IPS-18c (cell line): ENCODE data around the gene SGTA.

ENCODE experiments used
- H3K4me3 ChIP-seq: 2 replicates; pipeline ENCODE4 v1.7.0; 2013; ENCODE audit warnings: low read depth, mild to moderate bottlenecking, low read length, moderate library complexity; ENCODE audit not compliant: insufficient read depth
- H3K9me3 ChIP-seq: one replicate; pipeline ENCODE4 v1.6.1; 2013; ENCODE audit warnings: mild to moderate bottlenecking, low read length, moderate library complexity; ENCODE audit not compliant: control insufficient read depth, insufficient read depth

SGTA gene

DNA sequence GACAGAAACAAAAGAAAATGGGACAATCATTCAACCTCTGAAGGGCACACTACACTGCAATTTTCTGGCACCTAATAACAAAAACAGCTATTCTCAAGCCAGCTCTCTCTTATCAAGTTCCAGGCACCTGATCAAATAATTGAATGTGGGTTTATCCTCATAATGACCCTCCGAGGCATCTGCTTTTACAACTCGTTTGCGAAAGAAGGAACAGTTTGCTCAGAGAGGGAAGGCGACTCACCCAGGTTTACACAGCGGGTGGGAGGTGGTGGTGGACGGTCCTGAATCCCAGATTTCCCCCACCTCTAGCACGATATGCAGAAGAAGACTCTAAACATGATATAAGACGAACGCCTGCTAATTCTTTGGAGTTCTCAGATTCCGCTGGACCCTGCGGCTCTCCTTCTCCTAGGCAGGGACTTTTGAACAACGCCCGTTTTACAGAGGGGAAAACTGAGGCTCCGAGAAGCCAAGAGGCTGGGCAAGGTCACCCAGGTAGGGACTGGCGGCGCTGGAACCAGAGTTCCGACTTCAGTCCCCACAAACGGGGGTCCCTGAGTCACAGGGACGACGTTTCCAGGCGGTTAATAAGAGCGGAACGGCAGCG lies 641 bp downstream of the SGTA start:
- H3K9me3 ChIP-seq, result peaks cover 2% of the 10 kb centered on the region
- peak overlapping the region; percentile 99 for H3K4me3 ChIP-seq

DNA sequence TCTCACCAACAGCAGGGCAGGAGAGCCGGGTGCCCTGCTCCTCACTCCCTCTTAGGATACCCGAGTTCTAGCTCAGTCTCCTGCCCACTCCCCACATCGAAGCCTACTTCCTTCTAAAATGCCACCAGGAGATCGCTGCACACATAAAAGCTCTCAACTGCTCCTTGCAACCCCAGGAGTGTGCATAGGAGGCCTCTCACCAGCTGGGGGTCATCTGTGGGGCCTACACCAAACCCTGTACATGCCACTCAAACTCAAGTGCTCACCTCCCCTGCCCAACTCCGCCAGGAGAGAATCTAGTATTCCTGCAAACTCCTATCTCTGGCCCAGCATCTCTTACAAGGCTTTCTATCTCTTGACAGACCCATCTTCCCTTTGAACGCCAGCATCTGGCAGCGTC lies 2.8 kb downstream of the SGTA start:
- H3K9me3 ChIP-seq, result peaks cover 2% of the 10 kb centered on the region
- H3K4me3 ChIP-seq, result no peak overlapping the region

DNA sequence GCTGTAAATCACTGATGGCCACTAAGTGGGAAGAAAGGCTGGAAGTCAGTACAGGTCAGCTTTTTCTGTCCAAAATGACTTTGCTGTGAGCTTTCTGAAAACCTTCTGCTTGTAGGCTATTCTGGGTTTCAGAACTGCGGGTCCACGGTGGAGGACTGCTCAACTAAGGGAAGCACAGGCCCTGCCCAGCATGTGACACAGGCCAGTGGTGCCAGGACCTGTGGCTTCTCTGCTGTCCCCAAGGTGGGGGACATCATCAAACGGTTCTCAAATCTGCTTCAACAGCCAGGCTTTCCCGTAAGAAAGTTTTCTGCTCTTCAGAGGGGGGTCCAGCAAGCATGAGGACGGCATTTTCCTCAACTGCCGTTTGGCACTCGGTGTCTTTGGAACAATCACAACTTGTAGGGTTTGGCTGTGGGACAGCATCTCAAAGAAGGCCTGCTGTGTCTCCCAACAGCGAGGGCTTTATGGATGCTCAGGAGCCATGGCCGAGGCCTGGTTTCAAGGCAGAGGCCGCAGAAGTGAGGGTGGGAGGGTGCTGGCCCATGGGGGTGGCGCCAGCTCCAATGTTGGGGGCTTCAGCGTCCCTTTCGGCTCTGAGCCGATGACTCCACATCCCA lies 3.8 kb downstream of the SGTA start:
- Histone ChIP-seq H3K4me3 (no peak overlapping the region), H3K9me3 (peaks cover 2% of the 10 kb centered on the region)

DNA sequence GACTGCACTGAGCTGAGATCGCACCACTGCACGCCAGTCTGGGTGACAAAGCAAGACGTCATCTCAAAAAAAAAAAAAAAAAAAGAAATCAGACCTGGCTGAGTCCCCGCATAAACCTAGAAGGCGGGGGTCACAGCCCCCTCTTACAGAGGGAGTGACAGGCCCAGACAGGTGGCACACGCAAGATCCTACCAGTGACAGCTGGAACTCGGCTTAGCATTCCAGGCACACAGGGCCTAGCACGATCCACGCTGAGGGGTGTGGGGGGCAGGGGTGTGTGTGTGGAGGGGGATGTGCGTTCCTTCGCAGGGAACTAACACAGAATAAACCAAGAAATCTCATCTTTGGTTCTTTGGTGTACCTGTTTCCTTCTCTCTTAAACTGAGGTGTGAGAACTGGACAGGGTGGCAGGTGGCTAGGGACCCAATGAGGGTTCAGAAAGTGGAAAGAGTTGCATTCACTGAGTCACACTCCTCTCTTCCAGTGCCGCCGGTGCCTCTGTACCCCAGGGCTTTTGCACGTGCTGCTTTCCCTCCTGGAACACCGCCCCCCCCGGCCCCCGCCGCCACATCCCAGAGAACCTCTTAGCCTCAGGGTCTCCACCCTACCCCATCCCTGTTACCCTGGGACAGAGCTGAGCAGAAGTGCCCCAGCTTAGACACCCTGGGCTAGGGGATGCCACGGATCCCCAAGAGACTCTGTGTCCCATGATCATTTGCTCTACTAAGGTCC lies 5.0 kb downstream of the SGTA start:
- Histone ChIP-seq H3K4me3 (no peak overlapping the region), H3K9me3 (peaks cover 2% of the 10 kb centered on the region)

DNA sequence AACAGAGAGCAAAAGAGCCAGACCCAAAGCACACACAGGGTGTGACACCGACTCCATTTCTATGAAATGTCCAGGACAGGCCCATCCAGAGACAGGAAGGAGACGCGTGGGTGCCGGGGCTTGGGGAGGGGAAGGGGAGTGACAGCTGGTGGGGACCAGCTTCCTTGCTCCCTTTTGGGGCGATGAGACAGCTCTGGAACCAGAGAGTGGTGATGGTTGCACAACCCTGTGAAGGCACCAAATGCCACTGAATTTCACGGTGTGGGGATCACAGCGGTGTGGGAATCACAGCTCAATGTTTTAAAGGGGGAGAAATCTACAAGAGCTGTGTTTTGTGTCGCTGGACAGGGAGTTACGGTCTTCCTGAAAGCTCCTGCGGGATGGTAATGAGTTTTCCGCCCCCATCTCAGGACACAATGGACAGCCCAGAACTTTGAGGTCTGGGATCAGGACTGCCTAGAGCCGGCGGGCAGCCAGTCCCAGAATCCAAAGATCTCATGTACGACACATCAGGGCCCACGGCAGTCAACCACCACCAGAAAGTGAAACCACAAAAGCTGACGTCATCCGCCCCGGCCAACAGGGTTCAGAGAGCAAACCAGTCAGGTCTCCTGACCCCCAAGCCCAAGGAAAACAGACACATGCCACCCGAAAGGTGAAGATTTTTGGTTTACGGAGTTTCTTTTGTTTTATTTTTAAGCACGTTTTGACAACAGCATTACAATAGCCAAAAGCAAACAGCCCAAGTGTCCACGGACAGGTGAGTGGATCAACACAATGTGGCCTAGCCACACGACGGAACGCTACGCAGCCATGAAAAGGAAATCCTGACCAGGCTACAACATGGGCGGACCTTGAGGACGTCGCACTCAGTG lies 7.3 kb downstream of the SGTA start:
- H3K4me3 ChIP-seq, result no peak overlapping the region

DNA sequence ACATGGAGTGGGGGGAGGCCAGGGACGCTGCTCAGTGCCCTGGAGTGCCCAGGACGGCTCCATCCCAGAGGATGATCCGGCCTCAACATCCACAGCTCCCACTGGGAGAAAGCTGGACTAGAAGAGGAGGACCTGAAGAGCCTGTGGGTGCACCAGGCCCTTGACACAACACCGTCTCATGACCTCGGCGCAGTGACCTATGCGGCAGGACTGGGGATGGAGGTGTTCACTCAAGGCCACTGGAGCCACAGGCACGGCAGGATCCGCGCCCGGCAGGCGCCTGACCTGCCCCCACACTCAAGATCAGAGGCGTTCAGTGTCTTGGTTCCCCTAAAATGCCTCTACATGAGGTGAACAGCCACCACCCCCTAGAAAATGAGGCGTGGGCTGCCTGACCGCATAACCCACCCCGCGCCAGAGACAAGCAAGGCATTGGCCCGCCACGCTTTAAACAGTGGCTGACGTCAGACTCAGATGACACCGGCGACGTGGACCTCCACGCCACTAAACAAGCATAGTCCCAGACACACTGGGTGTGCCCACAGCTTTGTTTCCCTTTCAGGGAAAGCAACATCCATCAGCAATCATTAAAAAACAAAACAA lies 8.0 kb downstream of the SGTA start:
- H3K9me3 ChIP-seq, result no peaks in the 10 kb centered on the region
- H3K4me3 ChIP-seq, result no peak overlapping the region

More for the DNA sequence above, 7.3 kb downstream of the SGTA start:
- H3K9me3 ChIP-seq, result no peaks in the 10 kb centered on the region

DNA sequence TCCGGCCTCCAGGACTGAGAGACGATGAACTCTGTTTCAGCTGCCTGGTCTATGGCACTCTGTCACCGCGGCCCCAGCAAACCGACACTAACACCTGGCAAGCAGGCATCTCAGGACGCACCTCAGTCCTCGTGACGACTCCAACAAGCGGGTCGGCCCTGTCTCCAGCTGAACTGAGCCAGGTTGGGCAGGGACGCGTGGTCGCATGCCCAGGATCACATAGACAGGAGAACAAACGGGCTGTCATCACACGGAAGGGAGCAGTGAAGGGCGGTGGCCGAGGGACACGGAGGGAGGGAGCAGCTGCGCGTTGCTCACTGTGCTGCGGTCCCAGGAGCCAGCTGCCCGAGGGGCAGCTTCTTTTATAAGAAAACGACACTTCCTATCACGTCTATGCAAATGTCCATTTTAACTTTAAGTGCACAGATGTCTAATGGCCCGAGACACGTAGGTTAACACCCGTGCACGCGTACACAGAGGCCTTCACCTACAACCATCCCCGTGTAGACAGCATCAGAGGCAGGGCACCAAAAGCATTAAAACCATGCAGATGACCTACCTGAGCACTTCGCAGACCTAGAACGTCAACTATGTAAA lies 8.9 kb downstream of the SGTA start:
- no peaks in the 10 kb centered on the region for H3K9me3 ChIP-seq
- H3K4me3 ChIP-seq, result no peak overlapping the region

DNA sequence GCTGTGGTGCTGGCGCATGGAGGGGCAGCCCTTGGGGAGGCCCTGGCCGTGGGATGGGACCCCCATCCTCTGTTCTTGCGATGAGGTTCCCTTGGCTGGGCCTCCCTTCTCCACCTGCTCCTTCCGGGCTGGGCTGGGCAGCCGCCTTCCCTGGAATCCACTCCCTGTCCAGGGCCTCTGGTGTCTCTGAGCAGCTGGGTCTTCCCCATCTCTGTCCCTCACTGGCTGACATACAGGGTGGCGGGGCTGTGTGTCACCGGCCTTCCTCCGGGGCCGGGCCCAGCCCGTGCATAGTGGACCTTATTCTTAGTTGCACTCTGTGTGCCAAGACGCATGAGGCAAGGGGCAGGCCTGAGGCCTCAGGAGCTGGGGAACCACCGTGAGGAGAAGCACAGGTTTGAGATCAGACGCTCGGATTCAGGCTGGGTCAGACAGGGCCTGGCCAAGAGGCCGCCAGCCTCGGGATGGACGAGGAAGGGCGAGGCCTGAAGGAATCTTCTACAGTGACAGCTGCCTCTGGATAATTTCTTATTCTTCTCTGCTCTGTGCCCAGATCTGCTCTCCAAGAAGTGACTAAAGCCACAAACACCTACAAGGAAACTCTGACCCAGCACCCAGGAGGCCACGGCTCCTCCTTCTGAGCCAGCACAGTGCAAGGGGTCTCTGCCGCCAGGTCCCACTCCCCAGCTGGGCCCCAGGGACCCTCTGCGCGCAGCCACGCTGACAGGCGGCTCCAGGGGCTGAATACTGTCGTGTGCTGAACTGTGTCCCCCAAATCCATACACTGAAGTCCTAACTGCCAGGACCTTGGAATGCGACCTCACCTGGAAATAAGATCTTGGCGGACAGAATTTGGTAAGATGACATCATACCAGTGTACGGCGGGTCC lies 11.0 kb downstream of the SGTA start:
- Histone ChIP-seq H3K9me3 (peaks cover 2% of the 10 kb centered on the region), H3K4me3 (no peak overlapping the region)

DNA sequence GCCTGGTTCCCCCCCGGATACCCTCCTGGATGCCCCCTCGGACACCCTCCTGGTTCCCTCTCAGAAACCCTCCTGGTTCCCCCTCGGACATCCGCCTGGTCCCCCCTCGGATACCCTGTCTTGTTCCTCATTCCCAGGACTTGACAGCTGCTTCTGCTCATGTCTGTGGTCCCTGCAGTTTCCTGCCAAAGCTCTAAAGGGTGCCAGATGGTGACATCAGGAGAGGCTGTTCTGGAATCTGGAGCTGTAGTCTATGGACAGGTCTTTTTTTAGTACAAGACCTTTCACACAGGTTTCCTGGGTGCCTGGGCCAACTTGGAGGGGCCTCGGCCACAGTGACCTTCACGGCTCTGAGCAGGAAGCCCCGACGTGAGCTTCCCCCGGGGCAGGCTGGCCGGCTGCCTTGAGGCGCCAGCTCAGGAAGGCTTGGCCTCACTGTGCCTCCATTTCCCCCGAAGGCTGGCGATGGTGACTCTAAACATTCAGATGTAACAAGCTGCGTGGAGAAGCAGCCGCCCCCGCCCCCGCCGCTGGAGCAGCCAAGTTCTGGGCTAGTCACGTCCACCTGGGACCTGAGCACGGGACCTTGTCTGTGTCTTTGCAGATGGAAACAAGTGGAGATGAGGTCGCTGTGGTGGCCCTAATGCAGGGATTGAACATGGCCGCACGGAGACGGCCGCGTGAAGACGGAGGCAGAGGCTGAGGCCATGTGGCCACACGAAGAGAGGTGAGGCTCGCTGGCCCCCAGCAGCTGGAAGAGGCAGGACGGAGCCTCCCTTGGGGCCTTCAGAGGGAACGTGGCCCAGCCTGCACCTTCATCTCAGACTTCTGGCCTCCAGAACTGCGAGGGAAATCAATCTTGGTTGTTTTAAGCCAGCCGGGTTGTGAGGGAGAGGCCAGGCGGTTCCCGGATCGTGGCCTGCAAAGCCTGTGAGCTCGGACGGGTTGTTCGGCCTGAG lies 12.7 kb downstream of the SGTA start:
- Histone ChIP-seq H3K9me3 (peaks cover 2% of the 10 kb centered on the region), H3K4me3 (no peak overlapping the region)

DNA sequence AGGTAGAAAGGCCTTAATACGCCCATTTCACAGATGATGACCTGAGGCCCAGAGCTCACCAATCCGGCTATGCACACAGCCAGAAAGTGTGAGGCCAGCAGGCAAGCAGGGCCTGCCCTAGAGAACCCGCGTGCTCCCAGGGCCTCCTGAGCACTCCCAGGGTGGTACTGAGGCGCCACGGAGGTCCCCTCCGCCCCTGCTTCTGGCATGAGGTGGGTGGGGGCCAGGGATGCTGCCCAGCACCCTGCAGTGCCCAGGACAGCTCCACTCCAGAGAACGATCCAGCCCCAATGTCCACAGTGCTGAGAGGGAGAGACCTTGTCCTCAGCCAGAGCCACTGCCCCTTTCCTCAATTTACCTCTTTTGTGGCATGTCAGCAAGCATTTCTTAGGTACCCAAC lies 13.9 kb downstream of the SGTA start:
- Histone ChIP-seq H3K4me3 (no peak overlapping the region), H3K9me3 (peaks cover 2% of the 10 kb centered on the region)

DNA sequence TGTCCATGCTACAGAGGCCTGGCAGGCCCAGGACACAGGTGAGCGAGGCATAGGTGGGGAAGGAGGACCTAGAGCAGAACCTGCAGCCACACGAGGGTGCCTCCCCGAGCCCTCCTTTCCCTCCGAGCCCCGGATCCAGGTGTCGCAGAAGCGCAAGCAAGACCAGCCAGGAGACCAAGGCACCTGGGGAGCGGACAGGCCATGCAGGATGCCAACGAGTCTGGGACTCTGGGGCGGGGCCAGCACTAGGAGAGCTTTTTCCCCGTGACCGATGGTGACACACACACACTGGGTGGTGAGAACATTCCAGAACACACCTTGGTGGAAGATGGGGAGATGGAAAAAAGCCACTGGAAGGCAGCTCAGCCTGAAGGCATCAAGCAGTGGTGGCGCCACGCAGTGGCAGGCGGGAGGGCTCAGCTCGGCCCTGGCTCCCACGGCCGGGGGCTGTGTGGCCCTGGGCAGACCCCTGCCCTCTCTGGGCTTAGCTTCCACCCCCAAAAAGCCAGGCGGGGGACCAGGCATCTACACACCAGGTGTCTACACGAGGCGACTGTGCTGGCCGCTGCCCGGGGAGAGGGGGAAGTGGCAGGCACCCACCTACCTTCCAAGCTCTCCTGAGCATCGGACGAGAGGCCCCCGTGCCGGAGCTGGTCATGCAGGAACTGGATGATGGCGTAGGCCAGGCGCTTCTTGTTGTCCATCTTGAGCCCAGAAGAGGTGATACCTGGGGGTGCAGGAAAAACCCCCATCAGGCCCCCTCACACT lies 14.5 kb downstream of the SGTA start:
- peaks cover 2% of the 10 kb centered on the region for H3K9me3 ChIP-seq
- no peak overlapping the region for H3K4me3 ChIP-seq

DNA sequence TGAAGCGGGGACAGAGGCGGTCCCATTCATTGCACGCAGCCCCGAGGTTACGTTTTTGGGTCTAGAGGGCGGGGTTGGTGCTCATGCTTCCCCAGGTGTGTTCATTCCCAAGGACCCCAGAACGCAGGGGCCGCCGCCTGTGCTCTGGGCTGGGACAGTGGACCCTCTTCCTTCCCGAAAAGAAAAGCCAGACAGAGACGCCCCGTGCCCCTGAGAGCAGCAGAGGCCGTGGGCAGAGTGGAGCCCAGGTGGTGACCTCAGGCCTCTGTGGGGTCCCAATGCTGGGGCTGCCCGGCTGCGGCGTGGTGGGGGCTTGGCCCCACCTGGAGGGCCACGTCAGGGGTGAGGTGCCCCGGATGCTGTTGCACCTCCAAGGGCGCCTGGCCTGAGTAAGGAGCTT lies 15.4 kb downstream of the SGTA start:
- peaks cover 2% of the 10 kb centered on the region for H3K9me3 ChIP-seq
- H3K4me3 ChIP-seq, result no peak overlapping the region

DNA sequence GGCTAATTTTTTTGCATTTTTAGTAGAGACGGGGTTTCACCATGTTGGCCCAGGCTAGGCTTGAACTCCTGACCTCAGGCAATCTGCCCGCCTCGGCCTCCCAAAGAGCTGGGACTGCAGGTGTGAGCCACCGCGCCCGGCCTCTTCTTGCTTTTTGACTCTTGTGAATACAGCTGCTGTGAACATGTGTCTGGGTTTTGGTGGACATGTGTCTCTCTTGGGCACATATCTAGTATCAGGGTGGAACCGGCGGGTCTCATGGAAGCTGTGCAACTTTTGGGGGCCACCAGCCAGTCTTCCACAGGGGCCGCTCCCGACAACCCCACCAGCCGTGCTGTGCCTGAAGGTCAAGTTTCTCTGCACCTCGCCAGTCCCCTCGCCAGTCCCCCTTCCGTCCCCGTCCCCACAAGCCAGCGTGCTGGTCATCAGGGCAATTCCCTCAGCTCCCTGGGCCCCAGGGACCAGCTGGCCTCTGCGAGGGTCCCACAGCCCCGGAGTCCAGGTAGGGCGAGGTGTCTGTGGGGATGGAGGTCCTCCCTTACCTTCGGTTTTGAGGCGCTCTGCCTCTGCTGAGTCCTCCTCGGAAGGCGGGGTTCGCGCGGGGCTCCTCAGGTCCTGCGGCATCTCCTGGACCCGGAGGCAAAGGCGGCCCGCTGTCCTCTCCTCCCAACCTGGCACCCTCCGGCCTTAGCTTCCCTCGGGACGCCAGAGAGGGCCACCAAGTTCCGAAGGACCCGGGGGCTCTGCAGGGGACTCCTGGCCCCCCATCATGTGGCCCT lies 16.3 kb downstream of the SGTA start:
- H3K4me3 ChIP-seq, result no peak overlapping the region
- H3K9me3 ChIP-seq, result peaks cover 2% of the 10 kb centered on the region

DNA sequence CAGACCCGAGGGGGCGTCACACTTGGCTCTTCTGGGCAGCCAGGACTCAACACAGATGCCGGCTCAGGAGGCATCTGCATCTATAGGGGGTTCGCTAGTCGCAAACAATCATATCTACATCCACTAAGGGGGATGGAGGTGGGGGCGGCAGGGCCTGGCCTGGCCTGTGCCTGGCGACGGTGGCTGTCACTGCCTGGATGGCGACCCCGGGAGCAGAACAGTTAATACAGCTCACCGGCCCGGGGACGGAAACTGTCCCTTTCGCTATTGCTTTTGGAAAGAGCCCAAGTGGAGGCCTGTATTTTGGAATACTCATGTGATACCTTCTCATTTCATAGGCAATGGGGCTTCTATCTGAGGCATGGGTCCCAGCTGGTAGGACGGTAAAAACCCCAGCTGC lies 17.7 kb downstream of the SGTA start:
- peaks cover 2% of the 10 kb centered on the region for H3K9me3 ChIP-seq
- no peak overlapping the region for H3K4me3 ChIP-seq
